Posterior vena cava (tissue), 2 donors: ENCODE measurements around the gene EFS. TPM values are rescaled to one million over a fixed set of nuclear protein-coding genes. Genes with fewer than 3 reads are reported as not detected.

Experiments used
- DNase-seq: peaks from one replicate; pipeline ENCODE4 v3.0.0-alpha.2; 2020; ENCODE audit warnings: low spot score
- intact Hi-C, 2 donors: fragments of 100-400 bp; cut with DNase I; formaldehyde crosslinking; loops; one replicate each; pipeline versions ENCODE4 v1.14.1 to v1.14.2; 2022 to 2023
- microRNA-seq, 2 donors: library from miRNA; unstranded; fragments of <30 nt; microRNA quantifications; one replicate each; pipeline ENCODE4 v1.2.0, GENCODE V29; 2020 to 2021; ENCODE audit warnings: borderline microRNAs expressed in 2 of 2
- total RNA-seq, 2 donors: library from RNA; stranded (reverse); fragmentation: NEBNext Ultra II Directional; extraction: Animal tissue kit (Norgen Biotek cat#: 25700); gene quantifications; one replicate each; pipeline ENCODE4 v1.2.1, GENCODE V29; 2021
- donor health status: DM: yes; HTN: yes; CAD: no.
- donor health status: DM: yes; HTN: yes; CAD: no.

EFS gene
- total RNA-seq, 2 donors from 2014 or later: 19.4 to 20.2 TPM

DNA sequence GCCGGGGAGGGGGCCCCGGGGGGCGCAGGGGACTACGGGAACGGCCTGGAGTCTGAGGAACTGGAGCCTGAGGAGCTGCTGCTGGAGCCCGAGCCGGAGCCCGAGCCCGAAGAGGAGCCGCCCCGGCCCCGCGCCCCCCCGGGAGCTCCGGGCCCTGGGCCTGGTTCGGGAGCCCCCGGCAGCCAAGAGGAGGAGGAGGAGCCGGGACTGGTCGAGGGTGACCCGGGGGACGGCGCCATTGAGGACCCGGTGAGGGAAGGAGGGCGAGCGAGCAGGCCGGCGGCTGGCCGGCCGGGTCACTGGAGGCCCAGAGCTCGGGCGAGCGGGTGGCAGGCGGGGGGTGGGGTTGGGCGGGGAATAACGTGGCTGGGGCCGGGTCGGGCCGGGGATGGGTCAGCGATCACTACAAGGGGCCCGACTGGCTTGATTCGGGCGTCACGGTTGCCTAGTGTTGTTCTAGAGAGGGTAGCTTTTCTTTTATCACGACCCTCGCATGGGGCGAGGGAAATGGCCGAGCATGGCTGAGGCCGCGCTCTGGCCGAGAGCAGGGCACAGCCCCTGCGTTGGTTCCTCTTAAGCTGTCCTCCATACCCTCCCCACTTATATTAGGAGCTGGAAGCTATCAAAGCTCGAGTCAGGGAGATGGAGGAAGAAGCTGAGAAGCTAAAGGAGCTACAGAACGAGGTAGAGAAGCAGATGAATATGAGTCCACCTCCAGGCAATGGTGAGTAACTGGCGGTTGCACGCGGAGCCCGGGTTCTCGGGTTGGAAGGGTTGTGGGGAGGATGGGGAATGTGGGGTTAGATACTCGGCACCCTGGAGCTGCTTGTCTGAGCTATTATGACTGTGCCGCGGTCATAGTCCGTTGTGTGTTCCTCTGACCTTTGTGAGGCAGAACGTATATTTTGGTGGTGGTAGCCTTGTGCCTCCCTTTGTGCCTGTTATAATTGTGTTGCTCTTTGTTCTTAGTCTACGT lies 43.1 kb downstream of the EFS start:
- intact Hi-C loops: loop anchor here (5.0 to 10.0 kb wide), 3 partner anchors 123 to 450 kb away; partner anchors contain the start of genes LRP10 (in 1 of the 2), THTPA (in 1 of the 2) and ZFHX2 (in 1 of the 2)
- DNase-seq: no peak

- peak; percentile 100 for DNase-seq
- intact Hi-C loops: loop anchor here (5.0 to 10.0 kb wide), 3 partner anchors 124 to 449 kb away; partner anchors contain the start of genes LRP10 (in 1 of the 2), THTPA (in 1 of the 2) and ZFHX2 (in 1 of the 2)
Measured at GRCh38 chr14:23320584-23321571, 44.1 kb downstream of the EFS start, which contains the start of gene PABPN1. Gene PABPN1, plus strand, starts transcription at chr14:23321457. Its CDS starts 13 bp downstream, at chr14:23321470.

- DNase-seq: no peak
- intact Hi-C loops: loop anchor here (5.0 to 10.0 kb wide), 3 partner anchors 125 to 448 kb away; partner anchors contain the start of genes LRP10 (in 1 of the 2), THTPA (in 1 of the 2) and ZFHX2 (in 1 of the 2)
Measured at GRCh38 chr14:23319746-23320583, 45.0 kb downstream of the EFS start.

DNA sequence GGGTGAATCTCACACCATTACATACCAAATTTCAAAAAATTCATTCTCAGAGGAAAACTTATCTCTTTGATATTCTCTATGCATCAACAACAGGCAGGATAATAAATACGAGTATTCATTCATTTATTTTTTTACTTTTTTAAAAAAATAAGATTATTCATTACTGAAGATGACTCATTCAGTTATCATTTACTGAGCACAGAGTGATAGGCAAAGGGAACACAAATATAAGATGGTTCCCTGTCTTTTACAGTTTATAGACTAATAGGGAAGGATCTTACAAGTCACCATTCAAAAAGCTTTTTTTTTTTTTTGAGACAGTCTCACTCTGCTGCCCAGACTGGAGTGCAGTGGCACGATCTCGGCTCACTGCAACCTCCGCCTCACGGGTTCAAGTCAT lies 48.7 kb downstream of the EFS start:
- intact Hi-C loops: no loop called here
- DNase-seq: no peak

DNA sequence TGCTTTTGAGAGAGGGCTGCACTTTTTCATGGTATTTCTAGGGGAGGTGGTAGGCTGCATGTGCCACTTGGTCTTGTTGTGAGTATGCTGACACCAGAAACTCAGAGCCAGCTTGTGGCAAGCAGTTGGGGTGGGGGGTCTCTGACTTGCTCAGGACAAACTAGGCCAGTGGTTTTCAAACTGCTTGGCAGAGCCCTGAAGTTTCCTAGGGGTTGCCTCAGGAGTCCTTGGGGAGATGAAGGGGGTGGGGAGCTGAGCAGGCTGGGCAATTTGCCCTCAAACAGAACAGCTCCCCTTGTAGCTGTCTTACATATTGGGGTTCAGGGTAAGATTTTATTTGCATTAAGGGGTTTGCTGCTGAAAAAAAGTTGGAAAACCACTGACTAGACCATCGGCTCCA lies 54.4 kb downstream of the EFS start:
- intact Hi-C loops: no loop called here
- no peak for DNase-seq

GRCh38 chr14:23308721-23309445 lies 56.1 kb downstream of the EFS start:
- intact Hi-C loops: no loop called here

GRCh38 chr14:23307687-23308644 lies 57.0 kb downstream of the EFS start:
- intact Hi-C loops: no loop called here
- DNase-seq: no peak

More at GRCh38 chr14:23308721-23309445, 56.1 kb downstream of the EFS start:
- no peak for DNase-seq

DNA sequence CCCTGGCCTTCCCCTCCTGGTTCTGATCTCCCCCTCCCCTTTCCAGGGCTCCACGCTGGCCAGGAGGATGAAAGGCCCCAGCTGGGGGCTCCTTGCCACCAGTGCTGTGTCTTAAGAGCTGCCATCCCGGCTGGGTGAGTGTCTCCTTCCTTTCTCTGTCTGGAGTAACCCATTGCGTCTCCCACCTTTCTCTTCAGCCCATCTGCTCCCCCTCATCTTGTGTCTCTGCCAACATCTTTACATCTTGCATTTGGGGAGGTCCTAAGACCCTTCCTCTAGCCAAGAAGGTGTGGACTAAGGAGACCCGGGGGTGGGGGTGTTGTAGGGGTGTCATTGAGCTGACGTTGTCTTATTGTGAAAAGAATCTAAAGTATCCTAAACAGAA lies 57.8 kb downstream of the EFS start:
- no peak for DNase-seq
- intact Hi-C loops: no loop called here

DNA sequence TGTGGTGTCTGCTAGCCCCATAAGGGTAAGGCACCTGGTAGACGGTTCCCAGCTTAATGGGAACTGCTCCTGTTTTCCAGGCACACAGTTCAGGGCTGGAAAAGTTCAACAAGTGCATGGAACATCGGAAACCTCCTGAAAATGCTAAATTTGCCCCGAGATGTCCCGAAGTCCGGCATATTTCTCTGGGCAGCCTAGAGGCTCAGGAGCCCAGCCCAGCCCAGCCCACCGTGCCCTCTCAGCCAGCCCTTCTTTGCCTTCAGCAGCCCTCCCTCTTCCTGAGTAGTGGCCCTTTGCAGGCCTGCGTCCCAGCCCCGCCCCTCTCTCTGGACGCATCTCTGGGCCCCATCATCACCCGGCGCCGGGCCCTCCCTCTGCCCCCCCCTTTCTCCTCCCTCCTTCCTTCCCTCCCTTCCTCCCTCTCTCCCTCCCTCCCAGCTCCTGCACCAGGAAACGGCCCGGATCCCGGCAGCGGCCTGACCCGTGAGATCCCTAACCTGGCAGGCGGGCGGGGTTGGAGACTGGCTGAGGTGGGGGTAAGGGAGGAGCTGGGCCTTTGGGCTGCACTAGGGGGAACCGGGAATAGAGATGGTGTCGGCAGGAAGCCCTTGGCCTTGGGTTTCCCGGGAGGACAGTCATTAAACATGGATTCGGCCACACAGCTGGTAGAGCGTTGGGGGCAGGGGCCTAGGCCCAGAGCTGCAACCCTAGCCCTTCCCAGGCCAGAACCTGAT lies 58.4 kb downstream of the EFS start, which contains the start of gene BCL2L2:
TSS of gene BCL2L2 (plus strand) at position 422 of the 734 bp plus-strand sequence. CDS start 935 bp downstream, outside the sequence.
- intact Hi-C loops: no loop called here
- DNase-seq: peak; percentile 97

Small RNAs within 50 kb of the gene (microRNA-seq; reads per million reads assigned to microRNA genes)
- gene MIR208A: 0 to 19.4 reads per million in 2 donors

Other genes with a start within 250 kb of the EFS start
- gene CEBPE, start 245.9 kb downstream of the EFS start, total RNA-seq: under 1 TPM in 1 of 2 donors, not detected in 1; 0.19 TPM
- gene SLC7A8, start 181.5 kb downstream of the EFS start, total RNA-seq: 10 to 100 TPM; 17.4 to 31.0 TPM
- not detected for gene RNF212B, start 127.2 kb downstream of the EFS start, total RNA-seq
- 1 to 10 TPM; 4.9 to 5.2 TPM for gene HOMEZ, start 79.0 kb downstream of the EFS start, total RNA-seq
- 1 to 10 TPM; 8.5 to 9.1 TPM for gene PPP1R3E, start 62.3 kb downstream of the EFS start, total RNA-seq
- gene BCL2L2, start 58.3 kb downstream of the EFS start, total RNA-seq: 10 to 100 TPM; 65.6 to 81.7 TPM
- gene PABPN1, start 43.7 kb downstream of the EFS start, total RNA-seq: 10 to 100 TPM; 67.9 to 79.0 TPM
- gene SLC22A17, start 12.3 kb downstream of the EFS start, total RNA-seq: 10 to 100 TPM; 17.7 to 30.6 TPM
- not detected for gene IL25, start 7.6 kb upstream of the EFS start, total RNA-seq
- gene CMTM5, start 11.9 kb upstream of the EFS start, total RNA-seq: under 1 TPM; 0.57 to 0.74 TPM
- gene MYH6, start 43.1 kb upstream of the EFS start, total RNA-seq: 1 to 10 TPM in 1 of 2 donors, not detected in 1; 1.3 TPM
- gene MYH7, start 70.5 kb upstream of the EFS start, total RNA-seq: not detected
- gene NGDN, start 104.5 kb upstream of the EFS start, total RNA-seq: 10 to 100 TPM; 27.8 to 28.4 TPM
- 1 to 10 TPM; 2.3 to 2.4 TPM for gene ZFHX2, start 186.6 kb upstream of the EFS start, total RNA-seq
- 10 to 100 TPM; 11.6 to 19.6 TPM for gene THTPA, start 191.1 kb upstream of the EFS start, total RNA-seq
- gene AP1G2, start 202.6 kb upstream of the EFS start, total RNA-seq: 10 to 100 TPM; 31.5 to 36.5 TPM
- gene JPH4, start 213.6 kb upstream of the EFS start, total RNA-seq: 1 to 10 TPM; 4.3 to 5.6 TPM